GM21515 (cell line): ENCODE results near the gene HSPB7.
"Not testable (repeated sequence)": the region's sequence is repeated elsewhere in the genome, so short reads cannot be mapped to it uniquely, and the experiment has no call there.

Source experiments
- ATAC-seq: cut with Tn5 transposase; IDR thresholded peaks from one replicate; pipeline ENCODE4 v1.9.1; 2021; ENCODE audit not compliant: unreplicated experiment

The HSPB7 gene

GRCh38 chr1:16017461-16018303 is at the start of gene HSPB7:
TSS of gene HSPB7 (minus strand) at chr1:16018043. CDS start at chr1:16017963, 80 bp downstream.
- ATAC-seq = no peak

DNA sequence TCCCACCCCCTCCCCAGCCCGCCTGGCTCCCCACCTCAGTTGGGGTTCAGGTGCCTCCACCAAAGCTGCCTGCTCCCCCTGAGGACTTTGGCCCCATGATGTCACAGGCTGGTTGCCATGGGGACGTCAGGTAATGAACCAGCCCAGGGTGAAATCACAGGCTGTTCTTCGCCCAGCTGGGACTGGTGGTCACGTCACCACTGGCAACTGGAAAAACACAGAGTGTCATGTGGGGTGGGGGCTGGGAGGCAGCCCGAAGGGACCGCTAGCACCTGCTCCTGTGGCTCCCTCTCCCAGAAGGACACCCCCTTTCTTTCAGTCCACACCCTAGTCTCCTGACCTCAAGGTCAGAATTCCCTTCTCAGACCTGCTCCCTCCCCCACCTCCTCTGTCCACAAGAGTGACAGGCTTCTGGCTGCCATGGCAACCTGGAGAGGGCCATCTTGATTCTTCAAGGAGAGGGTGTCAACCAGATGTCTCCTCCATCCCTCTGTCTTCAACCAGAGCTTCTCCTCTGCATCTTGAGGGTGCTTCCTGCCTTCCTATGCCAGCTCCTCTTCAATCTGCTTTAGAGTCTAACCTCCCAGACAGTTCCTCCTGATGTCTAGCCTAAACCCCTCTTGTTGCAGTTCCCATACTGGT is 49.4 kb upstream of the HSPB7 start:
- no peak for ATAC-seq

DNA sequence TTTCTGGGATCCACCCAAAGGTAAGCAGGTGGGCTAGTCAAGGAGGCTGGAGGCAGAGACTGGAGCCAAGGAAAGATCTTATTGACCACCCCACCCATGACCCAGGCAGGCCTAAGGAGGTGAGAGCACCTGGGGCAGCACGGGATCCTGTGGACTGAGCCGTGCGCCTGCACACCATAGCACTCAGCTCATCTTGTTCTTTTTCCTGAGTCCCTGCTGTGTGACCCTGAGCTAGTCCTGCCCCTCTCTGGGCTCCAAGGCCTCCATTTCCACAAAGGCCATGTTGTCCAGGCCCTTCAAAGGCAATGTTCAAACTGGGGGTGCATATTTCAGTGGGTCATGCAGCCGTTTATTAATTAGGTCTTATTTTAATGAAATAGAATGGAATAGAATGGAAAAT is 48.4 kb upstream of the HSPB7 start:
- no peak for ATAC-seq

DNA sequence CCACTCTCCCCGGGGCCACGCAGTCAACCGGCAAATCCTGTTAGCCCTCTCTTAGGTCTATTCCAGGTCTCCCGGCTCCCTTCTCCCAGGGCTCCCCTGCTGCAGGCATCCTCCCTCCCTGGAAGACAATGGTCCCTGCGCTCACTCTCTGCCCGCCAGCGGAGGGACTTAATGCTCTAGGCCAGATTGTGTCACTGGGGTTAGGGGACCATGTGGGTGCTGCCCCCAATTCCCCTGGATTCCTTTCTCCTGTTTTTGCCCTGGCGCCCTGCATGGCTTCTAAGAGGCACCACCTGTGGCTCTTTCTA is 47.4 kb upstream of the HSPB7 start:
- no peak for ATAC-seq

DNA sequence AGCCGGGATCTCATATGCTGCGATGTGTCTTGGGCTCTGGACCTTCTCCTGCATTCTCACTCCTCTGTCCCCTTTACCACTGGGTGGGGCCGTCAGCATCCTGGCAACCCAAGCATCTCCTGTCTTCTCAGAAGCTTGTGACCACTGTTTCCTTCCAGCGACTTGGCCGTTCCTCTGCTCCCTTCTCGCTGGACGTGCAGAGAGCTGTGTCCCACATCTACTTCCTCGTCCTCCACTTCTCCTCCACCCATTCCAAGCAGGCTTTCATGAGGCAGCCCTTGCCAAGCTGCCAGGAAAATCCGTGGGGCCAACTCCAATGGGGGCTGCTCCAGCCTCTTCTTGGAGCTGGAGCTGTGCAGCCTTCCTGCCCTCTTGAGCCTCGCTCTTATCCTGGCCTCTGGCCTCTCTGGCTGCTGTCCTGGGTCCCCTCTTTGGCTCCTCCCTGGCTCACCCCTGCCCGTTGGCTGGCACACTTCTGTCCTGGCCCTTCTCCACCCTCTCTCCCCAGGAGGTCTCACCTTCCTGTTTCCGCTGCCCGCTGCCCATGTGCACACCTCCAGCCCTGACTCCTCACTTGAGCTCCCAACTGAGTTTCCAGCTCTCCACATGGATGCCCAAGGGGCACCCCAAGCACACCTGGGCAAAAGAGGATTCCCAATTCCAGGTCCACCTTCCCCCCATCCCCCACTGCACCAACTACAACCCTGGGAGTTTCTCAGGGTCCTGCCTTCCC is 46.9 kb upstream of the HSPB7 start:
- no peak for ATAC-seq

- ATAC-seq = no peak
Observed at GRCh38 chr1:16063921-16064320, 46.1 kb upstream of the HSPB7 start.

GRCh38 chr1:16063226-16063829 is 45.5 kb upstream of the HSPB7 start:
- no peak for ATAC-seq

DNA sequence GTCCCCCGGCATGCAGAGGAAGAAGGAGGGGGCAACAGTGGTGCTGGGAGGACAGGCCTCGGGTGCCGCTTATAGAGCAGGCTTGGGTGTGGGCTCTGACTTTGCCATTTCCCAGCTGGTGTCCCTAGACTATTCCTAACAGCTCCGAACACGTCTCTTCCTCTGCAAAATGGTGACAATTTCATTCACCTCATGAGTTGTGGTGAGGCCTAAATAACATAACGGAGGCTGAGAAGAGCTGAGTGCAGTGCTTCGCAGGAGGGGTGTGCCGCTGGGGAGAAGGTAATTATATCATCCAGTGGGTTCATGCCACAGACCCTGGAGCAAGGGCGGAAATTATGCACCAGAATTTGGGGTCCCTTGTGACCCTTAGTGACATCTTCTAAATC is 44.8 kb upstream of the HSPB7 start:
- ATAC-seq = not testable (repeated sequence)

- ATAC-seq = not testable (repeated sequence)
Observed at GRCh38 chr1:16061989-16062686, 44.3 kb upstream of the HSPB7 start.

- ATAC-seq = no peak
Observed at GRCh38 chr1:16061266-16061665, 43.4 kb upstream of the HSPB7 start.

GRCh38 chr1:16058394-16059120 is 40.7 kb upstream of the HSPB7 start:
- not testable (repeated sequence) for ATAC-seq

- not testable (repeated sequence) for ATAC-seq
Observed at GRCh38 chr1:16057314-16057915, 39.6 kb upstream of the HSPB7 start.

DNA sequence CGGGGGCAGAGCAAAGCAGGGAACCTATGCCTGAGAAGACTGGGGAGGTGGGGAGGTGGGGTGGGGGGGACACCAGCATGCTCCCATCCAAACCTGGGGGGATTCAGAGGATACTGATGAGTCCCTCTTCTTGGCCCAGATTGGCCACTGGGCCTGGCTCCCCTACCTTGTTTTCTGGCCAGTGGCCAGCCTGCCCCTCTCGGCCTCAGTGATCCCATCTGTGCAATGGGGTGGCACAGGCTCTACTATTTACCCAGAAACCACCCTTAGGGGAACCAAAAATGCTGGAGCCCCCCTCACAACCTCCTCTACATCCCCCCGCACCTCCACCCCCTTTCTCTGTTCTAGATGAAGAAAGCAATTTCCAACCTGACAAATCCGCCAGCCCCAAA is 38.7 kb upstream of the HSPB7 start:
- ATAC-seq = not testable (repeated sequence)

DNA sequence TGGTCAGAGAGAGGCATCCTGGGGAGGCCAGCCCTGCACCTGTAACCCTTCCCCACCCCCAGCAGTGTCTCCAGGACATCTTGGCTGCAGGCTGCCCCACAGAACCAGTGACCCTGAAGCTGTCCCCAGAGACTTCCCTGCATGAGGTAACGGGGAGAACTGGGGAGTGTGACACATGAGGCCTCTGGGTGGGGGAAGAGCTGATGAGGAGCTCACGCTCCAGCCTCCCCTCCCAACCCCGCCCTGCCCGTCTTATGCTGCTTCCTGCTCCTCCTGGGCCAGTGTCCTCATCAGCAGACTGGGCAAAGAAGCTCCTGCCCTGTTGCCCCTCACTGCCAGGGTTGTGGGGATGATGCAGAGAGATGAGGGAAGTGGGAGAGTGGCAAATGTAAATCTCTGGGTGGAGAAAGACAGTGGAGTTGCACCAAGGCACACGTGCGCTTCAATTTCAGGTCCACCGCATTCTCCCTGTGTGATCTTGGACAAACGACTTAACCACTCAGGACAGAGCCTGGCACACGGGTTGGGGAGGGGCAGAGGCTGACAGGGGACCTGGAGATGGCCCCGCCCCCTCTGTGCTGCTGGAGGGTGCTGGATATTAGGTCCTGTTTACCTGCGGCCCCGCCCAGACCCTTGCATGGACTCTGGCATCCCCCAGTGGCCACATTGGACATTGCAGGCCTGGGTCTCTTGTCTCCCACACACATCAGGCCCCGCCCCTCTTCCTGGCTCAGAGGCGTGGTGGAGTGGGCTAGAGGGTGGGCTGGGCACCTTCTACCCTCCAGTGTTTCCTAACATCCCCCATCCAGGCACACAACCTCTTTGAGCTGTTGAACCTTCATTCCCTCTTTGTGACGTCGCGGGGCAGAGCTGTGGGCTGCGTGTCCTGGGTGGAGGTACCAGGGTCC is 38.0 kb upstream of the HSPB7 start:
- no peak for ATAC-seq

- ATAC-seq = no peak
Observed at GRCh38 chr1:16054598-16055540, 37.0 kb upstream of the HSPB7 start.

GRCh38 chr1:16053781-16054502 is 36.1 kb upstream of the HSPB7 start:
- ATAC-seq = no peak

DNA sequence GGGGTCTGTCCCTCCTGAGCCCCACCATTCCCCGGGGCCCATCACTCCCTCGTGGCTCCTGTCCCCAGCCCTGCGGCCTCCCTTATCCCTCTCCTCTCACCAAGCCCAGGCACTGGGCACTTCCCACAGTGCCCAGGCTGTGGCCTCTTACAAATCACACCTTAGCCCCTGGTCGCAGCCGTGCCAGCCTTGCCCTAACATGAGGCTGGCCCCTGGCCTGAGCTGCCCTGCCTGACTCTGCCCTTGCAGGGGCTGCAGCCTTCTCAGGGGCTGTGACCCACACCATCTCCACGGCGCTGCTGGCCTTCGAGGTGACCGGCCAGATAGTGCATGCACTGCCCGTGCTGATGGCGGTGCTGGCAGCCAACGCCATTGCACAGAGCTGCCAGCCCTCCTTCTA is 34.1 kb upstream of the HSPB7 start:
- ATAC-seq = not testable (repeated sequence)
